CD4-positive, alpha-beta T cell treated with Interleukin-4 for 1 hour (primary cell): ENCODE data around the gene RFT1.

ENCODE experiments used
- DNase-seq, 2 donors: peaks; one replicate each; pipeline ENCODE4 v3.0.0-alpha.2; 2020 to 2022

The RFT1 gene

DNA sequence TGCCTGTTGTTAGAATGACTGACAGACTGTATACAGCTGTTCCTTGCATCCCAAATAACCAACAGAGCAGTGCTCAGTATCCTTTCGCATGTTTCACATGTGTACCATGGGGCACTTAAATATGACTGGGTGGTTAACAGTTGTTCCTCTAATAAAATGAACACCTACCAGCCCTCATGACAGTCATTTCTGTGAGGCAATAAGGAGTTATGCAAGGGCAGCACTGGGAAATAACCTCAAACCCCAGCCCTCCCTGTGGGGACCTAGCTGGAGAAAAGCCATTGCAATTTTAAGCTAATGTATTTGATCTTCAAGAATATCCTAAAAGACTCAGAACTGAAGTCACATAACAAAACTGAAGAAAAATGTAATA is 7.3 kb downstream of the RFT1 start:
- peak in 1 of 2 donors; percentile 54 for DNase-seq

DNA sequence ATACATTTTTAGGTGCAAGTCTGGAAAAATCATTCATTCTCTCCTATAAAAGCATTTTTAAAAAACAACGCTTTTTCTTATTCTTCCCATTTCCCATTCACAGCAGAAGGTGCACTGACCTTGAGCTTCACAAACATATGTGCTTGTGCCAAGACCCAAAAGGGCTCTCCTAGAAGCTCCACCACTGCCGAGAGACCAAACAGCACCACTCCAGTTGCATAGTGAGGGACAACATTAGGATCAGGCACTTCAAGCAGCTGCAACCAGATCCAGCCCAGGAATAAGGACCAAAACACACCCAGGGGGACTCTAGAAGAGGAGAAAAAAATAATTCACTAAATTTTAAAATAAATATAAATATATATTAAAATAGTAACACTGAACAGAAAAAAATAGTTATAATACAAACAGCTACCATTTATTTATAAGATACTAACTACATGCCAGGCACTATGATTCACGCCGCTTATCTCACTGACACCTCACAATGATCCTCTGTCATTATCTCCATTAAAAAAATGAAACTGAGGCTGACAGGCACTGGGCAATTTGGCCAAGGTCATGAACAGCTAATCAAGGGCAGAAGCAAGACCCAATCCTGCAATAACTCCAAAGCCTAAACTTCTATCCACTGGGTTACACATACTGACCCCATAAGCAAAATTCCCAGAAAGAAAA is 7.8 kb downstream of the RFT1 start:
- no peak for DNase-seq

DNA sequence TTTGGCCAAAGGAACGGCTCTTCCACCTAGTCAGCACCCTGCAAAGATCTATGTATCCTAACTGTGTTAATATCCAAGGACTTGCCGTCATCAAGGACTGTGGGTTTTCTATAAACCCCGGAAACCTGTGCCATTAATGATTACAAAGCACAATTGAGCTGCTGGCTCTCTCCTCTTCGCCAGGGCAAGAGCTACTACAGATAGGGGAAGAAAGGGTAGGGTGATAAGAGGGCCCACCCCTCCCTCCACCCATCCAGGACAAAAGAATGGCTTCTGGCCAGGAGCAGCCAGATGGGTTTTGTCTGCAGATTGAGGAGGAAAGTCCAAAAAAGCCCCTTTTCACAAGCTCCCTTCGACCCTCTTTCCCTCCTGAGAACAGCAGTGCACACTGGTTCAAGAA is 9.9 kb downstream of the RFT1 start:
- no peak for DNase-seq

DNA sequence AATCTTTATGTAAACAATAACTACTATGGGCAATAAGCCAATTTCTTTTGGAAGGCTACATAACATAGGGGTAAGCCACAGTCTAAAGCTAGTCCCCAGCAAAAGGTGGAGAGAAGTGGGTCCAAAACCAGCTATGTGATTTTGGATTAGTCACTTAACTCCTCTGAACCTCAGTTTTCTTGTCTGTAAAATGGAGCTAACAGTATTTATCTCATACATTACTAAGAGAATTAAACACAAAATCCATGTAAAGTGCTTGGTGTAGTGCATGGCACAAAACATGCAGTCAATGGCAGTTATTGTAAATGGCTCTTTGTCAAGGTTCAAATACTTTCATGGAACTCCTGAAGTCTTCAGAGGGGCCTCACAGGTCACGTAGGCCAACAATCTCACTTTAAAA is 13.3 kb downstream of the RFT1 start:
- DNase-seq = no peak

DNA sequence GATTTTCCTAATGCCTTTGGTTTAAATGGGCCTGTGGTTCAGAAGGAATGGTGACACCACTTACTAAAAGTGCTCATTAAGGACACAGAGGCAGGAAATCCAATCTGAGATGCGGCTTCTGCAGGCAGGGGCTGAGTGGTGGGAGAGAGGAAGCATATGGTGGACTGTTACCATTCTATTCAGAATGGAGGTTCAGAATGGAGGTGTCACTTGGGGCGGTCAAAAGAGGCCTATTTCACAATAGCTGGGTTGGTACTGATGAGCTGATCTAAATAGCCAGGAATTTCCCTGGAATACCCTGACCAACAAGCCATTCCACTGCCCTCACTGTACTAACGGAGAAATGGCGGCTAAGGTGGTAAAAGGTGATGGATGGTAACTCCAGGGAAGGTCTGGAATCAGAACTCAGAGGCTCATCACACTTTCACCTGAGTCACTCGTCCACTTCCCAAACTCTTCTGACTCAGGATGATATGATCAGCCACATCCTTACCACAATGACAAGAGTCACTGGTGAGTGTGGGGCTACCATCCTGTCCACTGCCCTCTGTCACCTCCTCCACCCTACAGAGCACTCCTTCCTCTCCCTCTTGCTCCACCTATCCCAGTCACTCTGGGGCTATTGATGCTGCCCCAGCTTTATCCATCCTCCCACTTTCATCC is 15.7 kb downstream of the RFT1 start:
- peak in 1 of 2 donors; percentile 24 for DNase-seq

DNA sequence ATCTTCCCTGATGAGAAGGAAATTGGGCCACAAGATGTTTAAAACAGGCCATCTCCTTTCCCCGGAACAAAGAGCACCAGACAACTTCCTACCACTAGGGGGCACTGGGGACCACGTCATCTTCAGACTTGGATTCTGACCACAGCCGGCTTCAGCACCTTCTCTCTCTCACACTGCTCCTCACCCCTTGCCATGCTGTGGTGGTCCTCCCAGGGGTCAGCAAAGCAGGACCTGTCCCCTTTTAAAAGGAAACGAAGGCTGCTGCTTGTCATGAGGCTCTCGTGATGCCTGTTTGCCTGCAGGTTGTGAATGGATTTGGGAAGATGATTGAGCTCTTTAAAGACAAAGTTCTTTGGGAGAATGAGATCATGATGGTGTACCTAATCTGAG is 16.2 kb downstream of the RFT1 start:
- peak; percentile 81 to 84 for DNase-seq

DNA sequence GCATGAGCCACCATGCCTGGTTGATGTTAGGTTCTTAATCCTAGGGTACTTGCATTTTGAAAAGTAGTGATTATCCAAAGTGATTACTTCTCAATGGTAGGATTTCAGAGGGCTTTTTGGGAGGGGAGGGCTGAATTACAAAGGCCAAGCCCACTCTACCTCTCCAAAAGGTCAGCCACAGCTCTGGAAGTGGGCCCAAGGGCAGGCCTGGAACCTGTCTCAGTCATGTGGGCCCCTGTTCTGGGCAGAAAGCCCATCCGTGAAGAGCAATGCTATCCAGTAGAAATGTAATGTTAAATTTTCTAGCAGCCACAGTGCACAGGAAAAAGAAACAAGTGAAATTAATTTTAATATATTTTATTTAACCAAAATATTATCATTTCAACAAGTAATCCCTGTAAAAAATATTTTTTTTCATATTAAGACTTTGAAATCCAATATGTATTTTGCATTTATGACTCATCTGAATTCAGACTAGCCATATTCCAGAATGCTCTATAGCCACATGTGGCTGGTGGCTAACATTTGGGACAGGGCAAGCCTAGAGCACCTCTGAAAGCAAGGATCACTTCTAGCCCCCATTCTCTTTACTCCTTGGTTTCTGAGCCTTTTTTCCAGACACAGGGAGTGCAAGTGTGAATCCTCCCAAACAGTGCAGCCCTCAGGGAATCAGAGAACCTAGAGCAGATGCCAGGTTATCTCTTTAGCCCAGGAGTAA is 16.8 kb downstream of the RFT1 start:
- DNase-seq = no peak

DNA sequence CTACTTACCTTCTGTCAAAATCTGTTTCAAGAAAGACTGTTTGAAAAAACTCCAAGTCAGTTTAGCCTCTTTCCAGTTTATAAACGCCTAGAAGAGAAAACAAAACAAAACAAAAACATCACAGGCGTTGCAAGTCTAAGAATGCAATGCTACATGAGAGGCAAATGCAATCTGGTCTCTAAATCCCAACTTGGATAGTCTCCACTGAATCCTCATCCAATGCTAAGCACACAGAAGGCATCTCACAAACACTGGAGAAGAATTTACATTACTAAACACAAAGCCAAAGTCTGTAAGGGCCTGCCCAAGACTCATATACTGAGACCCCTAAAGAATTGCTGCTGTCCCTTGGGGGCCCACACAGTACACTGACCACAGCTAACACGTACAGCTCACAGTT is 18.4 kb downstream of the RFT1 start:
- no peak for DNase-seq

DNA sequence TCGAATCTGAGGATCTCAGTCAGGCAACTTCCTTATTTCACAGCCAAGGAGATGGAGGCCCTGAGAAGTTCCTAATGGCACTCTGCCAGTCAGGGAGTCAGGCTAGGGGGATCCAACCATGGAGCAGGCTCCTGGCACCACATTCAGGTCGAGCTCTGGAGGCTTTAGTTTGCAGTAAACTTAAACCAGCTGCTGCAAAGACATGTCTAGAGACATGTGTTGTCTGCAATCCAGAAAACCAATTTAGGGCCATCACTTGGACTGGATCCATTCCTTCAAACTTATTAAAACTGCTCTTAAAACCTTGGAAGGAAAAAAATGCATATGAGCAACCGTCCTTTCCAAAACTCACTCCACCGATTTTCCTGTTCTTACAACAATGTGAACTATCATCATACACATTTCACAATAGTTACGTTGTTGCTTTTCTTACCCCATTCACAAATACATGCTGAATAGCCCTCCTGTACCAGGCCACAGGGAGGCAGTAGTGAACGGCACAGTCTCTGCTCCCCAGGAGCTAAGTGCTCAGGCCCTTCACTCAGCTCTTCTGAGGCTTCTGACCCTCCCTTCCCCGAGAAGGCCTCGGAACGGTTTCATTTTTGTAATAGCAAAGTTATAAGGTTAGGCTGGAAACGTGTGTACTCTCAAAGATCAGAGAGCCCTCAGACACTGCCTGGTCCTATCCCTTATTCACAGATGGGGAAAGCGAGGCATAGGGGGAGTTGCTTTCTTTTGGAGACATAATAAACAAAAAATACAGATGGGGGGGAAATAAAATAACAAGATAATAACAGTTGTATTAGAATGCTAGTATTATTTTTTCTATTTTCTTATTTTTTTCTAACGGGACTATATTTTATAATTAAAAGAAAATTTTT is 20.1 kb downstream of the RFT1 start:
- DNase-seq = peak; percentile 51 to 70

DNA sequence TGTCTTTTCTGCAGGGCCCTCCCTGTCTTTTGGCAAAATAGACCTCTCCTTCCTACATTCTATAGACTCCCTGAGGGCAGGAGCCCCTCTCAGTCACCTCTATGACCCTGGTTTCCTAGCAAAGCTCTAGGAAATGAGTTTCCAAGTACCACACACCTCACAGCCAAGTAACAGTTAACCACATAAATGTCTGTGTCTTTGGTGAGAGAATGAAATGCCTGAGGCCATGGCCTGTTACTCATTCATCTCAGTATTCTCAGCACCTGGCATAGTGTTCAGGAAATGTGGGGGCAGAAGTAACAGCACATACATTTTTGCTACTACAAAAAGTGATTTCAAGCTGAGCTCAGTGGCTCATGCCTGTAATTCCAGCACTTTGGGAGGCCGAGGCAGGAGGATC is 21.0 kb downstream of the RFT1 start:
- DNase-seq = no peak

DNA sequence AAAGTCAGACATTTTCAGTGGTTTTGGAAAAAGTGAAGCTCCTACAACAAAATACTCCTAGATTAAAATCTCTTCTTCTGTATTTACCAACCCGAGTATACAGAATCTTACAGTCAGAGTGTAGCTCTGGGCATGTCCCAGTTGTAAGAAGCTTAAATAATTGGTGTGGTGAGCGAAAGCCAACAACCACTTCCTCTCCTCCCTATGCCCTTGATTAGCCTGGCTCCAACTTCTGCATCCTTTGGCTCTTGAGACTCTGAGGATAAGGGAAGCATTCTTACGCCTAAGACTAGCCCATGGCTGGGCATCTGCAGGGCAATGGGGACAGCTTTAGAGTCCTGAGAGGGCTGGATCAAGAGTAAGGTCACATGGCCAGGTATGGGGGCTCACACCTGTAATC is 25.5 kb downstream of the RFT1 start:
- DNase-seq = no peak

DNA sequence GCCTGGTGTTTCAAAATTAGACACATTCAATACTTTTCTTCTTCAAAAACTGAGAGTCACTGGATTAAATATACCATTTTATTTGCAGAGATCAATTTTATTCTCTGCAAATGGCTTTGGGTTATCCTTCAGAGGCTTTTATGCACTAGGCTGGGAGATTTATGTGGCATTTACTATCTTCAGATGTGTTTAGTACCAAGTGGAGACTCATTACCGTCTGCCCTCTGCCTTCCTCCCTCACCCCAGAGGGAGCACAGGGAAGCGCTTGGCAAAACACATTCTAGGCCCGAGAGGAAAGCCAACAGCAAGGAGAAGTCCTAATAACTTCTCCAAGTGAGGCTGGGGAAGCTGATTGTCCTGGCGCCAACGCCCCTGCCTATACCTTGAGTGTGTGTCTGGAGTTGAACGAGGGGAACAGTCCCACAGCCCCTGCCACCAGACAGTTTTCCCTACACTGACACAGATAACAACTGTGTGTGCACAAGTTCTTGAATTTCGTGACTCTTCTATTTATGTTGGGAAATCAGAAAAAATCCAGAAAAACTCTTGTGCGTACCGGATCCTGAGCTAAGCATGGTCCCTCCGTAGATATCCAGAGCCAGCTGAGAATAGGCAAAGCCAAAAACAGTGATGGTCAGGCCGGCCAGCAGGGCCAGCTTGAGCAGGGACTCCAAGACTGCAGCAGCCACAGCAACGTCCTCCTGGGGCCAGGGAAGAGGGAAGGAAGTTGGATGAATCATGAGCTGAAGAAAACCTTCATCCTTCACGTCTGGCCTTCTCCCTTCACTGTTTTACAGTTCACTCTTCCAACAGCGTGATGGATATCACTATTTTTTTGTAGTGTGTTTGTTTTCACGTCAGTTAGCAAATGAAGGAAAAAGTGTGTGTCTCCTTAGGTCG is 26.6 kb downstream of the RFT1 start:
- no peak for DNase-seq

DNA sequence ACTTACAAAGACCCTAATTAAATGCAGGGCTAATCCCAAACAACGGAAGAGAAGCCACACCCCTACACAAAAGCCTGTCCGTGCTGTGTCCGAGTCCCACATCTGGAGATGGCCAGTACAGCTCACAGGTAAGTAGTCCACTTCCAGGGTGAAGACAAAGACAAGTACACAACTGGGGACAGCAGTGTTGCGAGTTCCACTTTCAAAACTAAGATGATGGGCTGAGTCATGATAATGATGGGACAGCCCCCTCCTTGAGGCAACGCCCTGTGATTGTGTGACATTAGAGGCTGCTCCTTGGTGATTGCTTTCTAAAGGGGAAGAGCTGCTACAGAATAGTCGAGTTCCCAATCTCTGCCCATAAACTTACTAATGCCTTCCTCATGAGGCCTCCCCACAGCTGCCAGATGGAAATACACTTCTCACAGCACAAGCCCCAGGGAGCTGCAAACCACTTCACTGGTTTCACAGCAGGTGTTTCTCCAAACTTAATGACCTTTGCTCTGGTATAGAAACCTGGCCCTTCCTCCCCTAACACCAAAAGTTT is 27.6 kb downstream of the RFT1 start:
- peak; percentile 33 to 56 for DNase-seq

DNA sequence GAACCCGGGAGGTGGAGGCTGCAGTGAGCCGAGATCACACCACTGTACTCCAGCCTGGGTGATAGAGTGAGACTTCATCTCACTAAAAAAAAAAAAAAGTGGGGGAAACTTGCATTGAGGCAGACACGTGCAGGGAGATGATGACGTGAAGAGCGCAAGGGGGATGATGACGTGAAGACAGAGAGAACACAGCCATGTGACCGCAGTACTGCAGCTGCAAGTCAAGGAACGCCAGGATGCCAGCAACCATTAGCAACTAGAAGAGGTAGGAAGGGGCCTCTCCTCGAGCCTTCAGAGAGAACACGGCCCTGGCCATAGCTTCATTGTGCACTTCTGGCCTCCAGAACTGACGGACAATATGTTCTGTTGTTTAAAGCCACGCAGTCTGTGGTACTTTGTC is 28.3 kb downstream of the RFT1 start:
- DNase-seq = no peak

DNA sequence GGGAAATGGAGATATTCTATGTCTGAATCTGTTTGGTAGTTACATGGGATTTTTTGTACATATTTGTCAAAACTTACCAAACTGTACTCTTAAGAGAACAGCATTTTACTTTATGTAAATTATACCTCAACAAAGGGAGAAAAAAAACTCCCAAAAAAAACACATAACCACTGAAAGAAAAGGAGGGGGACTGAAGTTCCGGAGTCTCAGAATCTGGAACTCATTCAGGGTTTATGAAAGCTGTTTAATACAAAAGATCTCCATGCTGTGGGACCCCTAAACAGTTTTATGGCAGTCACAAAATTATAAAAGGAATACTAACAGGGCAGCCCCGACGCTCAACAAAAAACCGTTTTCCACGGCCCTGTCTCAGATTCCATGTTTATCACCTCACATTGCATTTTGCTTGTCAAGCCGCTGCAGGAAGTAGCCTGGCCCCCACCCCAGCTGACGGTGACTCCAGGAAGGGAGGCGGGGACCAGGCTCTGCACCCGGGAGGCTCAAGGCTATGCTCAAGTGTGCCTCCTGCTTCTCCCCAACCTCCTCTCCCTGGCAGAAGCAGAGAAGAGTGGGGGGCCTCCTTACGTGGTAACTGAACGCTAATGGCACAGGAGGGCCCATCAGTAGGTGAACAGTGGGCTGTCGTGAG is 29.3 kb downstream of the RFT1 start:
- no peak for DNase-seq

DNA sequence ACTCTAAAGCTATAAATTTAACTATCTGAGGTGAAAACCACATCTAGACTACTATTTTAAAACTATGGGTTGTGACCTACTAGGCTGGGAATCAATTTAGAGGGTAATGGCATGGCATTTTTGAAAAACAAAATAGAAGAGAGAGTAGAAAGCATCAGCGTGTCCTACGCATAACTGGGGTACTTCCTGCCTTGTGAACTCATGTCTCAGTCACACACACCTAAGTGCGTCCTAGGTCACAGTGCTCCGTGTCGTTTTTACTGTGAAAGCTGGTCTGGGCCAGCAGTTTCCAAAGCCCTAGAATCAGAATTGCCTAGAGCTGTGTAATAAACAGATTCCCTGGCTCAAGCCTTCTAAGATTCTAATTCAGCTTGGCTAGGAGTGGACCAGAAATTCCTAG is 32.3 kb downstream of the RFT1 start:
- DNase-seq = no peak

DNA sequence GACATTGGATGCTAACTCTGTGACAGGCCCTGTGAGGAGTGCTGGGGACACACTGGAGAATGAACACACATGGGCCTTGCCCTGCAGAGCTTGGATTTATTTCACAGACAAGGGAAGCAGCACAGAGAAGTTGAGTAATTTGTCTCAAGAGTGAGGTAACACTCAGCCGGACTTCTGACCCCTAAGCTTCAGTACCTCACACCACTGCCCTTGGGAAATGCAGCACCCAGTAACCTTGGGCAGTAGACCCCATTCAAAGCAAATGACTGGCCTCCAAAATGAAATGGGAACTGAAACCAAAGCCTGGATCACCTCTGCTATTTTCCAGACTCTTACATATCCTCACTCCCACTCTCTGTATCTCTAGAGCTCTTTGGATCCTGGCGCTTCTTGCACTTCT is 37.3 kb downstream of the RFT1 start:
- DNase-seq = no peak

DNA sequence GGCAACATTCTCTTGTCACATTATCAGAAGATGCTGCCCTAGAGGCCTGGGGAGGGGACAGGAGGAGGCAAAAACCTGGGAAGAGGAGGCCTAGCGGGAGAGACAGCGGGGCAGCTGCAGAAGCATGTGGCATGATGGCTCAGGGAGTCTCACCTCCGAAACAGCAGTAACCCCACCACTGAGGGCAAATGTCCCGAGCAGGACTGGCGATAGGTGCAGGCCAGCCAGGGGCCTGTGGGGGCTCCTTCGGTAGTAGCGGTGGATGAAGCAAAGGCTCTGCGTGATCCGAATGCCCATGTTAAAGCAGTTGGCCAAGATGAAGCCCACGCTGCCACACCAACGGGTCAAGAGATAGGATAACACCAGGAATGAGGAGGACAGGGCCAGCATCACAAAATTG is 38.0 kb downstream of the RFT1 start:
- DNase-seq = no peak

DNA sequence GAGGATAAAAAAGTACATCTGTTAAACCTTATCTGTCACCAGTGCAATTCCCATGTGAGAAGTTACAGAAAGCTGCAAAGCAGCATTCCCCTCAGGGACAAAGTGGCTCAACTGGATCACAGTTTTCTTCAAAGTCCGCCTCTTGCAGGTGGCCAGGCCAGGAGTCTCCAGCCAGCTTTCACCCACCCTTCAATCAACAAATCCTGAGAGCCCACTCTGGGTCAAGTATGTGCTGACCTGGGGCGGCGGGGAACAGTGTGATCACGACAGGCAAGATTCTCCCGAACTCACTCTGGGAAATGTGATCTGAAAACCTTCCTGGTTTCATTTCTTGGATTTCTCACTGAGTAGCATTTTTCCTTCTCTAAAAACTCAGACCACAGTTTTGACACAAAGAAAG is 39.2 kb downstream of the RFT1 start:
- no peak for DNase-seq

DNA sequence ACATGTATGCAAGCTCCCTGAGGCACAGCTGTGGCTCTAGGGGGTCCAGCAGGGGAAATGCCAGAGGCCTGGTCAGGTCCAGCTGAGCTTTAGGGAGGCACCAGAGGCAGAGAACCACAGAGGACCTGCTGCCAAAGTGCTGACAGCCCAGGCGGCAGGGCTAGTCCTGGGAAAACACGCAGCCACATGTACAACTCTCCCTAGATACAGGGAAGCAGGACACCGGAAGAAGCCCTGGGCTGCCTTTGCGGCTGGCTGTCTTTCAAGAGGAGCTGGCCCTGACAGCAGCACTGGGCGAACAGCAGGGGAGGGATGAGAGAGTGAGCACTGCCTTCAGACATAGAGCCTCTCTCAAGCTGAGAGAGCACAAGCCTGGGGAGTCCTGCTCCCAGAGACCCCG is 40.7 kb downstream of the RFT1 start:
- no peak for DNase-seq

DNA sequence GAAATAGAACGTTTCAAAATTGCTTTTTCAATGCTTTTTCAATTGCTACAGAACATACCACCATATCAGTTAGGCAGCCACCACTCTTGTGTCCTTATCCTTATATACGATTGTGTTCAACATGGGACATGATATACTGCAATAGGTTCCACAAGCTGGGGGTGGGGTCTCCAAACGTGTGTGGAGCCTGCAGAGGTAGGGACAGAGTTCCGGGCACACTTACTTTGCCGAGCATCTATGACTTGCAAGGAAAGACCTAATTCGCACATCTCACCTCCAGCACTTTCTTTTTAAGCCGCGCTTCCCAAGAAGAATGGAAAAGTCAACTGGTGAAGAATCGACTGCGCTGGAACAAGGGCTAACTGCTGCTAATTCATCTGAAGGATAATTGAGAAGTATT is 44.8 kb downstream of the RFT1 start:
- DNase-seq = no peak
